ENCODE measurements around the gene KRT17.
A peak's percentile ranks its signal among the peaks of the same experiment; 100 is the strongest.
"Not testable (repeated sequence)": the region's sequence is repeated elsewhere in the genome, so short reads cannot be mapped to it uniquely, and the experiment has no call there.

KRT17 gene

GRCh38 chr17:41619036-41619926 lies 5.1 kb downstream of the KRT17 start:
- no peak for DNase-seq

- peak; percentile 46 for DNase-seq
Measured at GRCh38 chr17:41618341-41619035, 5.9 kb downstream of the KRT17 start.

GRCh38 chr17:41617698-41618097 lies 6.7 kb downstream of the KRT17 start:
- DNase-seq: no peak

GRCh38 chr17:41617136-41617535 lies 7.2 kb downstream of the KRT17 start:
- DNase-seq: no peak

GRCh38 chr17:41616486-41616885 lies 7.9 kb downstream of the KRT17 start:
- DNase-seq: not testable (repeated sequence)

GRCh38 chr17:41615454-41615853 lies 8.9 kb downstream of the KRT17 start:
- peak; percentile 90 for DNase-seq

- not testable (repeated sequence) for DNase-seq
Measured at GRCh38 chr17:41614767-41615166, 9.6 kb downstream of the KRT17 start.

- no peak for DNase-seq
Measured at GRCh38 chr17:41614098-41614497, 10.3 kb downstream of the KRT17 start.

- DNase-seq: no peak
Measured at GRCh38 chr17:41613277-41614082, 10.9 kb downstream of the KRT17 start.

- DNase-seq: peak; percentile 47
Measured at GRCh38 chr17:41612376-41613160, 11.8 kb downstream of the KRT17 start, which contains the start of gene KRT16. Gene KRT16, minus strand, starts transcription at chr17:41612767. Its CDS starts 79 bp downstream, at chr17:41612688.

- DNase-seq: no peak
Measured at GRCh38 chr17:41610965-41611640, 13.3 kb downstream of the KRT17 start.

GRCh38 chr17:41610061-41610517 lies 14.3 kb downstream of the KRT17 start:
- DNase-seq: not testable (repeated sequence)

GRCh38 chr17:41606930-41607329 lies 17.4 kb downstream of the KRT17 start:
- not testable (repeated sequence) for DNase-seq

- no peak for DNase-seq
Measured at GRCh38 chr17:41602524-41602923, 21.9 kb downstream of the KRT17 start.

GRCh38 chr17:41600318-41600717 lies 24.1 kb downstream of the KRT17 start:
- DNase-seq: no peak

GRCh38 chr17:41599680-41600079 lies 24.7 kb downstream of the KRT17 start:
- no peak for DNase-seq

GRCh38 chr17:41595585-41595984 lies 28.8 kb downstream of the KRT17 start:
- DNase-seq: no peak

- DNase-seq: no peak
Measured at GRCh38 chr17:41594363-41594915, 29.9 kb downstream of the KRT17 start.

- DNase-seq: no peak
Measured at GRCh38 chr17:41593306-41593981, 30.9 kb downstream of the KRT17 start.

- DNase-seq: no peak
Measured at GRCh38 chr17:41592601-41593305, 31.6 kb downstream of the KRT17 start.
